HEK293 (cell line): ENCODE results near the gene LHFPL6.

Experiments used
- CTCF ChIA-PET: fragments of 350-600 bp; formaldehyde crosslinking; extraction: SDS; loops from one replicate; lab custom pipeline; 2021; ENCODE audit warnings: antibody characterized with exemption; lab: Yijun Ruan, JAX
- POLR2A ChIA-PET: fragments of 300-600 bp; formaldehyde crosslinking; extraction: SDS; loops from one replicate; lab custom pipeline; 2020; ENCODE audit warnings: antibody characterized with exemption, inconsistent platforms; lab: Yijun Ruan, JAX
- H3K27ac ChIP-seq: fragments of 200-500 bp; sonication (Bioruptor generic); 2 replicates; pipeline ENCODE4 v1.5.1; 2014; ENCODE audit warnings: low read depth, low read length, control low read depth, inconsistent platforms; ENCODE audit errors: extremely low read depth
- H3K36me3 ChIP-seq, 2 experiments: fragments of 200-500 bp in 1 of 2; sonication (Bioruptor generic) in 1 of 2; 1 replicate in 1 of 2; 2 replicates in 1 of 2; pipeline ENCODE4 v1.5.1; 2014 to 2017; ENCODE audit warnings: inconsistent platforms in 2 of 2, low read length in 2 of 2; ENCODE audit not compliant: control insufficient read depth in 2 of 2, insufficient read depth in 1 of 2
- H3K4me1 ChIP-seq: fragments of 200-500 bp; sonication (Bioruptor generic); 2 replicates; pipeline ENCODE4 v1.5.1; 2014; ENCODE audit warnings: mild to moderate bottlenecking, low read length, inconsistent platforms; ENCODE audit not compliant: control insufficient read depth, insufficient read depth
- H3K4me3 ChIP-seq: 2 replicates; pipeline ENCODE4 v1.5.1; 2011; ENCODE audit warnings: low read depth, mild to moderate bottlenecking, control low read depth, low read length, moderate library complexity
- H3K9me3 ChIP-seq: fragments of 200-500 bp; sonication (Bioruptor generic); 2 replicates; pipeline ENCODE4 v1.5.1; 2014; ENCODE audit warnings: low read depth, low read length, inconsistent platforms; ENCODE audit not compliant: control insufficient read depth, insufficient read depth
- FEZF1 ChIP-seq: fragments of 450-650 bp; formaldehyde crosslinking; IDR thresholded peaks from 2 replicates; pipeline ENCODE4 v1.5.1; 2016; ENCODE audit warnings: missing biosample characterization, missing genetic modification characterization
- GLIS1 ChIP-seq: fragments of 450-650 bp; formaldehyde crosslinking; IDR thresholded peaks from 2 replicates; pipeline ENCODE4 v1.5.1; 2016; ENCODE audit warnings: missing biosample characterization, missing genetic modification characterization
- GLIS2 ChIP-seq: fragments of 450-650 bp; formaldehyde crosslinking; IDR thresholded peaks from 2 replicates; pipeline ENCODE4 v1.5.1; 2016; ENCODE audit warnings: missing biosample characterization, missing genetic modification characterization
- OSR2 ChIP-seq: fragments of 450-650 bp; formaldehyde crosslinking; IDR thresholded peaks from 2 replicates; pipeline ENCODE4 v1.5.1; 2016; ENCODE audit warnings: missing biosample characterization, missing genetic modification characterization
- PATZ1 ChIP-seq: fragments of 450-650 bp; formaldehyde crosslinking; IDR thresholded peaks from 2 replicates; pipeline ENCODE4 v1.5.1; 2016; ENCODE audit warnings: missing biosample characterization, missing genetic modification characterization
- SP7 ChIP-seq: fragments of 450-650 bp; formaldehyde crosslinking; IDR thresholded peaks from 2 replicates; pipeline ENCODE4 v1.5.1; 2016; ENCODE audit warnings: missing biosample characterization, missing genetic modification characterization
- TSHZ1 ChIP-seq: fragments of 450-650 bp; formaldehyde crosslinking; IDR thresholded peaks from 2 replicates; pipeline ENCODE4 v1.5.1; 2016; ENCODE audit warnings: missing biosample characterization, missing genetic modification characterization, borderline replicate concordance
- YY1 ChIP-seq: fragments of 450-650 bp; formaldehyde crosslinking; IDR thresholded peaks from 2 replicates; pipeline ENCODE4 v1.5.1; 2018; ENCODE audit warnings: missing biosample characterization, missing genetic modification characterization
- ZBTB48 ChIP-seq: fragments of 450-650 bp; formaldehyde crosslinking; IDR thresholded peaks from 2 replicates; pipeline ENCODE4 v1.5.1; 2016; ENCODE audit warnings: missing biosample characterization, missing genetic modification characterization
- ZBTB7A ChIP-seq: fragments of 450-650 bp; formaldehyde crosslinking; IDR thresholded peaks from 2 replicates; pipeline ENCODE4 v1.5.1; 2016; ENCODE audit warnings: low read depth, missing biosample characterization, missing genetic modification characterization
- ZIC2 ChIP-seq: fragments of 450-650 bp; formaldehyde crosslinking; IDR thresholded peaks from 2 replicates; pipeline ENCODE4 v1.5.1; 2016; ENCODE audit warnings: missing biosample characterization, missing genetic modification characterization
- ZNF155 ChIP-seq: fragments of 450-650 bp; formaldehyde crosslinking; IDR thresholded peaks from 2 replicates; pipeline ENCODE4 v1.5.1; 2016; ENCODE audit warnings: missing biosample characterization, missing genetic modification characterization
- ZNF174 ChIP-seq: fragments of 450-650 bp; formaldehyde crosslinking; IDR thresholded peaks from 2 replicates; pipeline ENCODE4 v1.5.0; 2017; ENCODE audit warnings: missing biosample characterization, mild to moderate bottlenecking, missing genetic modification characterization
- ZNF335 ChIP-seq: fragments of 450-650 bp; formaldehyde crosslinking; conservative IDR thresholded peaks from 2 replicates; pipeline ENCODE4 v1.5.1; 2016; ENCODE audit warnings: missing biosample characterization, missing genetic modification characterization
- ZNF362 ChIP-seq: fragments of 450-650 bp; formaldehyde crosslinking; IDR thresholded peaks from 2 replicates; pipeline ENCODE4 v1.5.1; 2016; ENCODE audit warnings: missing biosample characterization, missing genetic modification characterization
- ZNF416 ChIP-seq: fragments of 450-650 bp; formaldehyde crosslinking; IDR thresholded peaks from 2 replicates; pipeline ENCODE4 v1.5.1; 2016; ENCODE audit warnings: missing biosample characterization, missing genetic modification characterization
- ZNF423 ChIP-seq: fragments of 450-650 bp; formaldehyde crosslinking; IDR thresholded peaks from 2 replicates; pipeline ENCODE4 v1.5.1; 2016; ENCODE audit warnings: missing biosample characterization, missing genetic modification characterization
- ZNF561 ChIP-seq: fragments of 450-650 bp; IDR thresholded peaks from 2 replicates; pipeline ENCODE4 v1.5.1; 2018; ENCODE audit warnings: missing biosample characterization, missing genetic modification characterization, borderline replicate concordance
- ZNF621 ChIP-seq: fragments of 450-650 bp; formaldehyde crosslinking; IDR thresholded peaks from 2 replicates; pipeline ENCODE4 v1.5.1; 2017; ENCODE audit warnings: missing biosample characterization, missing genetic modification characterization
- ZNF76 ChIP-seq: fragments of 450-650 bp; formaldehyde crosslinking; IDR thresholded peaks from 2 replicates; pipeline ENCODE4; 2016; ENCODE audit warnings: low read depth, missing biosample characterization, missing genetic modification characterization, borderline replicate concordance
- ZNF830 ChIP-seq: fragments of 450-650 bp; IDR thresholded peaks from 2 replicates; pipeline ENCODE4 v1.5.0; 2018; ENCODE audit warnings: missing biosample characterization, missing genetic modification characterization, low read depth, mild to moderate bottlenecking, moderate library complexity
- ZNF837 ChIP-seq: fragments of 450-650 bp; formaldehyde crosslinking; IDR thresholded peaks from 2 replicates; pipeline ENCODE4 v1.5.1; 2016; ENCODE audit warnings: missing biosample characterization, missing genetic modification characterization
- ZSCAN30 ChIP-seq: fragments of 450-650 bp; IDR thresholded peaks from 2 replicates; pipeline ENCODE4 v1.5.1; 2018; ENCODE audit warnings: missing biosample characterization, mild to moderate bottlenecking, missing genetic modification characterization, moderate library complexity
- TF ChIP-seq, protein P1 (sequence below): fragments of 450-650 bp; formaldehyde crosslinking; IDR thresholded peaks from 2 replicates; pipeline ENCODE4 v1.5.1; 2017; ENCODE audit warnings: missing biosample characterization, missing genetic modification characterization
- TF ChIP-seq, protein P2 (sequence below): fragments of 450-650 bp; IDR thresholded peaks from 2 replicates; pipeline ENCODE4 v1.5.1; 2018; ENCODE audit warnings: missing biosample characterization, mild to moderate bottlenecking, missing genetic modification characterization

Gene LHFPL6

GRCh38 chr13:39602277-39602613, 748 bp downstream of the LHFPL6 start:
- peak overlapping the region; percentile 79; the same call in 1 of the 2 replicates for H3K27ac ChIP-seq
- CTCF ChIA-PET = interaction anchor here (2.5 kb wide), 1 partner anchor 10 kb away, joined by 15 read pairs; no protein-coding TSS in a partner anchor
- no peaks in the 10 kb centered on the region for H3K36me3 ChIP-seq
- peaks cover 14% of the 10 kb centered on the region; the same call in 1 of the 2 replicates for H3K4me1 ChIP-seq
- peak overlapping the region; percentile 77 for H3K4me3 ChIP-seq
- POLR2A ChIA-PET = no interaction called here
- H3K9me3 ChIP-seq = no peaks in the 10 kb centered on the region
- TF ChIP-seq ZNF174 (tag by site-specific recombination) (no peak), PATZ1 (tag by site-specific recombination) (peak; percentile 78), OSR2 (tag by site-specific recombination) (peak; percentile 50), ZNF362 (tag by site-specific recombination) (peak; percentile 90), ZBTB7A (no peak), ZNF561 (tag by site-specific recombination) (peak; percentile 41; the same call in 1 of the 2 replicates), ZNF423 (tag by site-specific recombination) (peak; percentile 80; the same call in 1 of the 2 replicates), ZNF416 (tag by site-specific recombination) (no peak), SP7 (tag by site-specific recombination) (0 out of 2 replicates have a peak, but pooled peaks have one; percentile 12), ZBTB48 (0 out of 2 replicates have a peak, but pooled peaks have one; percentile 44), ZSCAN30 (tag by site-specific recombination) (peak; percentile 61; the same call in 1 of the 2 replicates), ZIC2 (tag by site-specific recombination) (peak; percentile 93), ZNF76 (tag by site-specific recombination) (no peak), YY1 (tag by site-specific recombination) (peak; percentile 68; the same call in 1 of the 2 replicates), ZNF621 (no peak), FEZF1 (tag by site-specific recombination) (peak; percentile 50), ZNF335 (peak; percentile 76; the same call in 1 of the 2 replicates), GLIS2 (tag by site-specific recombination) (peak; percentile 98), GLIS1 (peak; percentile 95)
- TF ChIP-seq, protein P1, sequence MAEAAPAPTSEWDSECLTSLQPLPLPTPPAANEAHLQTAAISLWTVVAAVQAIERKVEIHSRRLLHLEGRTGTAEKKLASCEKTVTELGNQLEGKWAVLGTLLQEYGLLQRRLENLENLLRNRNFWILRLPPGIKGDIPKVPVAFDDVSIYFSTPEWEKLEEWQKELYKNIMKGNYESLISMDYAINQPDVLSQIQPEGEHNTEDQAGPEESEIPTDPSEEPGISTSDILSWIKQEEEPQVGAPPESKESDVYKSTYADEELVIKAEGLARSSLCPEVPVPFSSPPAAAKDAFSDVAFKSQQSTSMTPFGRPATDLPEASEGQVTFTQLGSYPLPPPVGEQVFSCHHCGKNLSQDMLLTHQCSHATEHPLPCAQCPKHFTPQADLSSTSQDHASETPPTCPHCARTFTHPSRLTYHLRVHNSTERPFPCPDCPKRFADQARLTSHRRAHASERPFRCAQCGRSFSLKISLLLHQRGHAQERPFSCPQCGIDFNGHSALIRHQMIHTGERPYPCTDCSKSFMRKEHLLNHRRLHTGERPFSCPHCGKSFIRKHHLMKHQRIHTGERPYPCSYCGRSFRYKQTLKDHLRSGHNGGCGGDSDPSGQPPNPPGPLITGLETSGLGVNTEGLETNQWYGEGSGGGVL (tag by site-specific recombination) = no peak

DNA sequence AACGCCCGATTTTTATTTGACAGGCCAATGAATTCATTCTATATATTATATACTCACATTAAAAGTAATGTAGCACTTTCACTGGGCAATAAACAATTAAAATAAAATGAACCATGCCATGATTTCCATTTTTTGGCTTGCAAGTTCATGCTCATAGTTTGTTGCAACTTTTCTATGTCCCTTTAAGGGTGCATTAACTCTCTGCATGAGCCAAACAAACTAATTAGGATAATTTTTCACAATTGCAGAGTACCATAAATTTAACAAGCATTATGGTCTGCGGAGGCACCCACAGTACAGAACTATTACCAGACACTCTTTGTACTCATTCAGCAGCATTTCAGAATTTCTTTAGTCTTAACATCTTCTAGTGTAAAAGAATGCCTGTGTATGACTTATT, 1.4 kb downstream of the LHFPL6 start:
- POLR2A ChIA-PET = no interaction called here
- Histone ChIP-seq H3K9me3 (no peaks in the 10 kb centered on the region), H3K4me1 (peaks cover 14% of the 10 kb centered on the region; the same call in 1 of the 2 replicates), H3K4me3 (peak overlapping the region; percentile 77), H3K27ac (no peak overlapping the region), H3K36me3 (no peaks in the 10 kb centered on the region)
- CTCF ChIA-PET = interaction anchor here (0.7 to 0.8 kb wide), 2 partner anchors 168 to 649 kb away, joined by 3 read pairs; no protein-coding TSS in a partner anchor
- TF ChIP-seq TSHZ1 (no peak), ZNF837 (tag by site-specific recombination) (no peak), ZNF155 (tag by site-specific recombination) (no peak), ZNF561 (tag by site-specific recombination) (0 out of 2 replicates have a peak, but pooled peaks have one; percentile 26), ZNF830 (no peak), ZNF362 (tag by site-specific recombination) (no peak)
- TF ChIP-seq, protein P2, sequence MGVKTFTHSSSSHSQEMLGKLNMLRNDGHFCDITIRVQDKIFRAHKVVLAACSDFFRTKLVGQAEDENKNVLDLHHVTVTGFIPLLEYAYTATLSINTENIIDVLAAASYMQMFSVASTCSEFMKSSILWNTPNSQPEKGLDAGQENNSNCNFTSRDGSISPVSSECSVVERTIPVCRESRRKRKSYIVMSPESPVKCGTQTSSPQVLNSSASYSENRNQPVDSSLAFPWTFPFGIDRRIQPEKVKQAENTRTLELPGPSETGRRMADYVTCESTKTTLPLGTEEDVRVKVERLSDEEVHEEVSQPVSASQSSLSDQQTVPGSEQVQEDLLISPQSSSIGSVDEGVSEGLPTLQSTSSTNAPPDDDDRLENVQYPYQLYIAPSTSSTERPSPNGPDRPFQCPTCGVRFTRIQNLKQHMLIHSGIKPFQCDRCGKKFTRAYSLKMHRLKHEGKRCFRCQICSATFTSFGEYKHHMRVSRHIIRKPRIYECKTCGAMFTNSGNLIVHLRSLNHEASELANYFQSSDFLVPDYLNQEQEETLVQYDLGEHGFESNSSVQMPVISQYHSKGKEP = peak; percentile 84
